Measurements from ENCODE around the gene PRKRA.

GRCh38 chr2:178403671-178404306, 47.2 kb downstream of the PRKRA start:
- TF ChIP-seq SP1 (IDR thresholded peaks at IDR 0.05) (no peak), FOXM1 (IDR thresholded peaks at IDR 0.05; ENCODE audit: borderline replicate concordance) (no peak), TARDBP (IDR thresholded peaks at IDR 0.05) (no peak)

Measured in HEK293T (cell line).